Activated CD4-positive, alpha-beta memory T cell treated with anti-CD3 and anti-CD28 coated beads for 36 hours (primary cell): ENCODE data around the gene ARHGAP18. TPM values are rescaled to one million over a fixed set of nuclear protein-coding genes. Genes with fewer than 3 reads are reported as not detected.
A peak's percentile ranks its signal among the peaks of the same experiment; 100 is the strongest.

Experiments
- CTCF ChIA-PET: fragments of 350-600 bp; sonication (Branson Sonifier 250); formaldehyde crosslinking; loops from one replicate; lab custom pipeline; 2021; ENCODE audit warnings: antibody characterized with exemption, inconsistent platforms; lab: Charles Lee
- POLR2A ChIA-PET: fragments of 350-600 bp; sonication (Branson Sonifier 250); formaldehyde crosslinking; loops from one replicate; lab custom pipeline; 2021; ENCODE audit warnings: antibody characterized with exemption; lab: Charles Lee
- DNase-seq: peaks from one replicate; pipeline ENCODE4 v3.0.0-alpha.2; 2020
- H3K27ac Mint-ChIP-seq: one replicate; pipeline ENCODE4 v1.8.0; 2021; ENCODE audit warnings: mixed read lengths
- H3K27me3 Mint-ChIP-seq: one replicate; pipeline ENCODE4 v1.8.0; 2021; ENCODE audit warnings: mixed read lengths
- H3K36me3 Mint-ChIP-seq: one replicate; pipeline ENCODE4 v1.8.0; 2021; ENCODE audit warnings: mixed read lengths
- H3K4me1 Mint-ChIP-seq: one replicate; pipeline ENCODE4 v1.8.0; 2021; ENCODE audit warnings: low read depth, mixed read lengths
- H3K4me3 Mint-ChIP-seq: one replicate; pipeline ENCODE4 v1.8.0; 2021; ENCODE audit warnings: mild to moderate bottlenecking, mixed read lengths
- H3K9me3 Mint-ChIP-seq: one replicate; pipeline ENCODE4 v1.8.0; 2021; ENCODE audit warnings: mixed read lengths
- intact Hi-C: fragments of 100-400 bp; cut with micrococcal nuclease; formaldehyde crosslinking; loops from one replicate; pipeline ENCODE4 v1.15.1; 2023
- total RNA-seq, 2 experiments: library from RNA; stranded (reverse); gene quantifications; one replicate each; pipeline ENCODE4 v1.2.3, GENCODE V29; 2021

Gene ARHGAP18
- total RNA-seq, 2 experiments from 2014 or later = 7.0 to 9.2 TPM

DNA sequence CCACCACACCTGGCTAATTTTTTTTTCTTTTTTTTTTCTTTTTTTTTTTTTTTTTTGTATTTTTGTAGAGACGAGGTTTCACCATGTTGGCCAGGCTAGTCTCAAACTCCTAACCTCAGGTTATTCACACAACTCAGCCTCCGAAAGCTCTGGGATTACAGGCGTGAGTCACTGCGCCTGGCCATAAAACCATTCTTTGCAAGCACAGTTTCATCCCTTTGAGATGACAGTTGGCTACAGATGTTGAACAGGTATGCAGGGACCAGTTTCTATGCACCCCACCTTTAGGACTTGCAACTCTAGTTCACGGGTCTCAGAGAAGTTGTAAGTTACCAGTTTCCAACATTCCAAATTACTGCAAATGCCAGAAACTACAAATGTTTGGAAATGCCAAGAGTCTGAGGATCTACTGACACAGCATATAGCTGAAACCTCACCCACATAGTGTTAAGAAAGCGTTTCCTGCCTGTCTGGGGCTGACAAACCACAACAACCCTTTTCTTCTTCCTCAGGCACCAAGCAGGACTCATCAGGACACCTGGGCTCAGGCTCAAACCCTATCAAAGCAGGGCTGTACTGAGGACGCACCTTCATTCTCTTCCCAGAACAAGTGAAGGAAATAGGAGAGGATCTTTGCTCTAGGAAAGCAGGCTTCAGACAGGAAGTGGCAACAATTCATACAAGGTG, 22.9 kb downstream of the ARHGAP18 start:
- Mint-ChIP-seq H3K27me3 (no peaks in the 10 kb centered on the region), H3K4me3 (no peak overlapping the region), H3K27ac (peak overlapping the region; percentile 70), H3K9me3 (no peaks in the 10 kb centered on the region), H3K4me1 (peaks cover 49% of the 10 kb centered on the region), H3K36me3 (no peaks in the 10 kb centered on the region)
- POLR2A ChIA-PET = interaction anchor here (0.7 kb wide), 1 partner anchor 14 kb away, joined by 4 read pairs; no protein-coding TSS in a partner anchor
- CTCF ChIA-PET = interaction anchor here (0.9 to 1.2 kb wide), 3 partner anchors 11 to 89 kb away, joined by 3 read pairs; no protein-coding TSS in a partner anchor
- intact Hi-C loops = loop anchor here (1.0 to 2.0 kb wide), 3 partner anchors 14 to 43 kb away; partner anchors contain the start of gene ARHGAP18
- peak; percentile 70 for DNase-seq

DNA sequence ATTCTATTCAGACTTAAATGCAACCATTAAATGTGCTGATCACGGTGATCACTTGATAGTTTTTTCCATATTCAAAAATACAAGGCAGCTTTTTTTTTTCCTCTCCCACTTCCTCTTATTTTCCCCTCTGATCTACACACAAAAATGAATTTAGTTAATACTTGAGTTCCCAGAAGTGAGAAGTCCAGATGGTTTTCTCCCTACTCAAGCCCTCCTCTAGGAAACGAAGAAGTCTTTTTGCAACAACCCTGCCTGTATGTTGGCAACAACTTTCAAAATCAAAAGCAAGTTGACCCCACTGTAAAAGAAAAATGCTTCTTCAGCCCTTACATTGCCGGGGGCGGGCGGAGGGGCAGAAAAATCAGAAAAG, 24.3 kb downstream of the ARHGAP18 start:
- Mint-ChIP-seq H3K27me3 (no peaks in the 10 kb centered on the region), H3K36me3 (no peaks in the 10 kb centered on the region), H3K4me3 (no peak overlapping the region), H3K4me1 (peaks cover 47% of the 10 kb centered on the region), H3K27ac (no peak overlapping the region), H3K9me3 (no peaks in the 10 kb centered on the region)
- intact Hi-C loops = loop anchor here (2.0 kb wide), 1 partner anchor 15 kb away; no protein-coding TSS in a partner anchor
- DNase-seq = no peak
- CTCF ChIA-PET = interaction anchor here (1.0 kb wide), 1 partner anchor 44 kb away, joined by 3 read pairs; no protein-coding TSS in a partner anchor
- POLR2A ChIA-PET = interaction anchor here (1.2 kb wide), 1 partner anchor 24 kb away, joined by 3 read pairs; the partner anchor contains the start of gene ARHGAP18

DNA sequence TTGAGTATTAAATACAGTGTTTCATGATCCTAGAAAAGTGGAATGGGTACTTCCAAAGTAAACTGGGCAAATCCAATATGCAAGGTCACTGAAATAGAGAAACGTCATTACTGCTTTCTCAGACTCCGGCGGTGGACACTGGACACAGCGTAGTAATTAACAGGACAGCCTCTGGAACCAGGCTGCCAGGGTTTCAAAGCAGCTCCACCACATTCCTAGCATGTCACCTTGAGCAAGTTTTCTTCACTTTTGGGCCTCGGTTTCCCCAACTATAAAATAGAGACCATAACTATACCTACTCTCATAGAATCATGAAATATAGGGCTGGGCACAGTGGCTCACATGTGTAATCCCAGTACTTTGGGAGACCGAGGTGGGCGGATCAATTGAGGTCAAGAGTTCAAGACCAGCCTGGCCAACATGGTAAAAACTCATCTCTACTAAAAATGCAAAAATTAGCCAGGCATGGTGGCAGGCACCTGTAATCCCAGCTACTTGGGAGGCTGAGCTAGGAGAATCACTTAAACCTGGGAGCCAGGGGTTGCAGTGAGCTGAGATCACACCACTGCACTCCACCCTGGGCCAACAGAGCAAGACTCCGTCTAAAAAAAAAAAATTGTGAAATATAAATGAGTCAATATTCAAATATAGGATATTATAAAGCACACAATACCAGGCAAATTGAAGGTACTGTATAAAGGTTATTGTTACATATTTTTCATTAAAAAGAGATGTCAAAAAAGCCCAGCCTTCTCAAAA, 24.9 kb downstream of the ARHGAP18 start:
- Mint-ChIP-seq H3K27me3 (no peaks in the 10 kb centered on the region), H3K4me3 (no peak overlapping the region), H3K36me3 (no peaks in the 10 kb centered on the region), H3K27ac (no peak overlapping the region), H3K4me1 (peaks cover 47% of the 10 kb centered on the region), H3K9me3 (no peaks in the 10 kb centered on the region)
- CTCF ChIA-PET = interaction anchor here (1.2 kb wide), 2 partner anchors 45 to 63 kb away, joined by 3 read pairs; no protein-coding TSS in a partner anchor
- POLR2A ChIA-PET = interaction anchor here (1.2 kb wide), 1 partner anchor 24 kb away, joined by 3 read pairs; the partner anchor contains the start of gene ARHGAP18
- no peak for DNase-seq
- intact Hi-C loops = loop anchor here (1.0 kb wide), 2 partner anchors 13 to 195 kb away; no protein-coding TSS in a partner anchor

GRCh38 chr6:129684323-129684884, 25.6 kb downstream of the ARHGAP18 start:
- no peaks in the 10 kb centered on the region for H3K36me3 Mint-ChIP-seq
- peak overlapping the region; percentile 30 for H3K4me3 Mint-ChIP-seq
- intact Hi-C loops = loop anchor here (1.0 kb wide), 2 partner anchors 12 to 194 kb away; no protein-coding TSS in a partner anchor
- H3K4me1 Mint-ChIP-seq = peaks cover 46% of the 10 kb centered on the region
- H3K9me3 Mint-ChIP-seq = no peaks in the 10 kb centered on the region
- peak overlapping the region; percentile 76 for H3K27ac Mint-ChIP-seq
- POLR2A ChIA-PET = interaction anchor here (1.1 to 1.3 kb wide), 2 partner anchors 9 to 11 kb away, joined by 3 to 12 read pairs; no protein-coding TSS in a partner anchor
- CTCF ChIA-PET = interaction anchor here (0.6 to 1.7 kb wide), 8 partner anchors 11 to 91 kb away, joined by 3 to 7 read pairs (median 3); no protein-coding TSS in a partner anchor
- DNase-seq = no peak
- H3K27me3 Mint-ChIP-seq = no peaks in the 10 kb centered on the region

GRCh38 chr6:129683601-129684322, 26.2 kb downstream of the ARHGAP18 start:
- H3K4me1 Mint-ChIP-seq = peaks cover 44% of the 10 kb centered on the region
- ChIA-PET POLR2A (interaction anchor here (1.1 to 1.3 kb wide), 2 partner anchors 8 to 11 kb away, joined by 3 to 12 read pairs; no protein-coding TSS in a partner anchor), CTCF (interaction anchor here (0.6 to 1.7 kb wide), 8 partner anchors 11 to 91 kb away, joined by 3 to 7 read pairs (median 3); no protein-coding TSS in a partner anchor)
- no peaks in the 10 kb centered on the region for H3K27me3 Mint-ChIP-seq
- H3K36me3 Mint-ChIP-seq = no peaks in the 10 kb centered on the region
- H3K9me3 Mint-ChIP-seq = no peaks in the 10 kb centered on the region
- DNase-seq = peak; percentile 81
- peak overlapping the region; percentile 30 for H3K4me3 Mint-ChIP-seq
- intact Hi-C loops = loop anchor here (1.0 kb wide), 2 partner anchors 11 to 193 kb away; no protein-coding TSS in a partner anchor
- H3K27ac Mint-ChIP-seq = peak overlapping the region; percentile 76

- H3K27ac Mint-ChIP-seq = no peak overlapping the region
- DNase-seq = no peak
- H3K27me3 Mint-ChIP-seq = no peaks in the 10 kb centered on the region
- H3K36me3 Mint-ChIP-seq = no peaks in the 10 kb centered on the region
- POLR2A ChIA-PET = no interaction called here
- no peak overlapping the region for H3K4me3 Mint-ChIP-seq
- intact Hi-C loops = no loop called here
- H3K9me3 Mint-ChIP-seq = no peaks in the 10 kb centered on the region
- CTCF ChIA-PET = interaction anchor here (0.8 to 1.2 kb wide), 2 partner anchors 48 to 68 kb away, joined by 3 to 4 read pairs; no protein-coding TSS in a partner anchor
- H3K4me1 Mint-ChIP-seq = peaks cover 40% of the 10 kb centered on the region
These were observed 28.1 kb downstream of the ARHGAP18 start for GRCh38 chr6:129681913-129682205.

DNA sequence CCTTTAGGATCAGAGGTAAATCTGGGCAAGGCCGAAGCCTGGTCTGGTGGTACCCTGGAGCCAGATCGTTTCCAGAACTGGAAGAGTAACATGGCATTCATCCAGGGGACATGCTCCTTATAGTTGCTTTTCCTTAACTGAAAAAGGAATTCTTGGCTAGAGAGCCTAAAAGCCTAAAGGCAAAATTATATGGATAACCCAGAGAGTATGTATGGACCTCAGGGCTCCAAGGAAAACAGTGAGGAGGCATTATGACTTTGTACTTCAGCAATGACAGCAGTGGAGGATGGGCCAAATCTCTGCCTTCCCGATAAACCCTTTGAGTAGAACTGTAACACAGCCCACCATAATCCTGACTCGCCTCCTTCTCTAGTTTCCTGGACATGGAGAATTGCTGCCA, 29.3 kb downstream of the ARHGAP18 start:
- no peak overlapping the region for H3K27ac Mint-ChIP-seq
- no peaks in the 10 kb centered on the region for H3K9me3 Mint-ChIP-seq
- no peak for DNase-seq
- no peak overlapping the region for H3K4me3 Mint-ChIP-seq
- ChIA-PET CTCF (interaction anchor here (1.3 kb wide), 1 partner anchor 9 kb away, joined by 5 read pairs; no protein-coding TSS in a partner anchor), POLR2A (no interaction called here)
- H3K36me3 Mint-ChIP-seq = no peaks in the 10 kb centered on the region
- intact Hi-C loops = no loop called here
- H3K4me1 Mint-ChIP-seq = peaks cover 31% of the 10 kb centered on the region
- no peaks in the 10 kb centered on the region for H3K27me3 Mint-ChIP-seq

- DNase-seq = no peak
- H3K9me3 Mint-ChIP-seq = no peaks in the 10 kb centered on the region
- H3K4me1 Mint-ChIP-seq = peaks cover 27% of the 10 kb centered on the region
- intact Hi-C loops = loop anchor here (10.0 kb wide), 1 partner anchor 1025 kb away; no protein-coding TSS in a partner anchor
- no peak overlapping the region for H3K4me3 Mint-ChIP-seq
- no peak overlapping the region for H3K27ac Mint-ChIP-seq
- CTCF ChIA-PET = interaction anchor here (1.3 kb wide), 1 partner anchor 8 kb away, joined by 5 read pairs; no protein-coding TSS in a partner anchor
- POLR2A ChIA-PET = no interaction called here
- H3K27me3 Mint-ChIP-seq = no peaks in the 10 kb centered on the region
- H3K36me3 Mint-ChIP-seq = no peaks in the 10 kb centered on the region
These were observed 30.2 kb downstream of the ARHGAP18 start for GRCh38 chr6:129679758-129680157.

GRCh38 chr6:129679275-129679674, 30.7 kb downstream of the ARHGAP18 start:
- no peak overlapping the region for H3K27ac Mint-ChIP-seq
- no peaks in the 10 kb centered on the region for H3K27me3 Mint-ChIP-seq
- ChIA-PET POLR2A (no interaction called here), CTCF (no interaction called here)
- intact Hi-C loops = loop anchor here (10.0 kb wide), 1 partner anchor 1024 kb away; no protein-coding TSS in a partner anchor
- H3K4me1 Mint-ChIP-seq = peaks cover 22% of the 10 kb centered on the region
- no peak overlapping the region for H3K4me3 Mint-ChIP-seq
- DNase-seq = no peak
- H3K36me3 Mint-ChIP-seq = no peaks in the 10 kb centered on the region
- no peaks in the 10 kb centered on the region for H3K9me3 Mint-ChIP-seq

DNA sequence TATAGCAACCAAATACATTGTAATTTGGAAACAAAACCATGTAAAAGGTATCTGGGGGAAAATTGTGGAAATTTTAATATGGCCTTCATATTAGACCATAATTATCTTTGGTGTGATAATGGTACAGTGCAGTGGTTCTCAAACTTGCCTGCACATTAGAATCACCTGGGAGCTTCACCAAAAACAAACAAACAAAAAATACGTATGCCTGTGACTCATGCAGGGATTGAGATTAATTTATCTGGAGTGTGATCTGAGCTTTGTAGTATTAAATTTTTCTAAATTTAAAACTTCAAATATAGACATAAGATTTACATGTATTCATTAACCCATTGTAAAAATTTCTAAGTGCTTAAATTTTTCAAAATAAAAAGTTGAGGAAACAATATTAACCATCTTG, 31.5 kb downstream of the ARHGAP18 start:
- Mint-ChIP-seq H3K4me3 (no peak overlapping the region), H3K27me3 (no peaks in the 10 kb centered on the region), H3K27ac (no peak overlapping the region), H3K4me1 (peaks cover 17% of the 10 kb centered on the region), H3K9me3 (no peaks in the 10 kb centered on the region), H3K36me3 (no peaks in the 10 kb centered on the region)
- ChIA-PET POLR2A (interaction anchor here (1.4 kb wide), 1 partner anchor 17 kb away, joined by 3 read pairs; no protein-coding TSS in a partner anchor), CTCF (no interaction called here)
- no peak for DNase-seq
- intact Hi-C loops = loop anchor here (10.0 kb wide), 1 partner anchor 1024 kb away; no protein-coding TSS in a partner anchor
